GM12873 (cell line): ENCODE measurements around the gene FBXO40.

Source experiments
- TF ChIP-seq, protein P1 (sequence below): IDR thresholded peaks from 2 replicates; pipeline ENCODE4 v1.5.1; 2012; ENCODE audit warnings: low read depth, mild to moderate bottlenecking, moderate library complexity, low read length, control low read depth; ENCODE audit not compliant: insufficient read depth; ENCODE audit errors: missing control alignments

Gene FBXO40

DNA sequence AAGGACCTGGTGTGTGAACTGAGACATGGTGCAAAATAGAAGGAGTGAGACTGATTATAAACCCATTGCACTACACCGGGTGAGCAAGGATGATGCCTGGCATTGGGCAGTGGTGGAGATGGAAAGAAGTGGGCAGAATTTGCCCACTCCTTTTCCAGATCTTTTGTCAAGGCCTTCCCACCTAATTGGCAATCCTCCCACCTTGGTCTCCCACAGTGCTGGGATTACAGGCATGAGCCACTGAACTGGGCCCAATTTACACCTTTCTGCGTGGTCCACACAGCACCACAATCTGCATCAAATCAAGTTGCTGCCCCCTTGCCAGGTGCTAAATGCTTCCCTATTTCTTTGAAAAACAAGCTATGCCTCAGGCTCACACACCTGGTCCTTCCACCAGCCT lies 5.4 kb downstream of the FBXO40 start:
- TF ChIP-seq, protein P1, sequence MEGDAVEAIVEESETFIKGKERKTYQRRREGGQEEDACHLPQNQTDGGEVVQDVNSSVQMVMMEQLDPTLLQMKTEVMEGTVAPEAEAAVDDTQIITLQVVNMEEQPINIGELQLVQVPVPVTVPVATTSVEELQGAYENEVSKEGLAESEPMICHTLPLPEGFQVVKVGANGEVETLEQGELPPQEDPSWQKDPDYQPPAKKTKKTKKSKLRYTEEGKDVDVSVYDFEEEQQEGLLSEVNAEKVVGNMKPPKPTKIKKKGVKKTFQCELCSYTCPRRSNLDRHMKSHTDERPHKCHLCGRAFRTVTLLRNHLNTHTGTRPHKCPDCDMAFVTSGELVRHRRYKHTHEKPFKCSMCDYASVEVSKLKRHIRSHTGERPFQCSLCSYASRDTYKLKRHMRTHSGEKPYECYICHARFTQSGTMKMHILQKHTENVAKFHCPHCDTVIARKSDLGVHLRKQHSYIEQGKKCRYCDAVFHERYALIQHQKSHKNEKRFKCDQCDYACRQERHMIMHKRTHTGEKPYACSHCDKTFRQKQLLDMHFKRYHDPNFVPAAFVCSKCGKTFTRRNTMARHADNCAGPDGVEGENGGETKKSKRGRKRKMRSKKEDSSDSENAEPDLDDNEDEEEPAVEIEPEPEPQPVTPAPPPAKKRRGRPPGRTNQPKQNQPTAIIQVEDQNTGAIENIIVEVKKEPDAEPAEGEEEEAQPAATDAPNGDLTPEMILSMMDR: no peak

DNA sequence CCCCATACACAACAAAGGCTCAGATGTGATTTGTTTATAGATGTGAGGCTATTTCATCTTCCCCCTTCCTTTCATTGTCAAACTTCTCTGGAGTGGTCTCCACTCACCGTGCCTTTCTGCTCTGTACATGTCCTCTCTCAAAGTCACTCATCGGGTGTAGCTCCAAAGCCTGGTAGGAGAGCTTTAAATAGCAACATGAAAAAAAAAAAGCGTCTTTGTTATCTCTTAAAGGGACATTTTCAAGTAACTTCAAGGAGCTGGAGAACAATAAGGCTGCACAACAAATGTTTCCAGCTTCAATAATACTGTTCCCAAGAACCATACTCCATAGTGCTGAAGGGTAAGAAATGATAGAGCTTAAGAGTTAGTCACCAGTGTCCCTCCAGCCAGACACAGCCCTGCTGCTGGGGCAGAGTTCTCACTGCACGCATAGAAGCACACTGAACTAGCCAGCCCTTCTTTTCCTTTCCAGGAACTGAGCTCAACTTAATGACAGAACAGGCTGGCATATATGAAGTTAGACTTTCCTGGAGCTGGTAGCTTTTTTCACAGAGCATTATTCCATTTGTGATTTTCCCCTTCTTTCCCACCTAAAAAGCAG lies 8.1 kb downstream of the FBXO40 start:
- TF ChIP-seq, protein P1: no peak

DNA sequence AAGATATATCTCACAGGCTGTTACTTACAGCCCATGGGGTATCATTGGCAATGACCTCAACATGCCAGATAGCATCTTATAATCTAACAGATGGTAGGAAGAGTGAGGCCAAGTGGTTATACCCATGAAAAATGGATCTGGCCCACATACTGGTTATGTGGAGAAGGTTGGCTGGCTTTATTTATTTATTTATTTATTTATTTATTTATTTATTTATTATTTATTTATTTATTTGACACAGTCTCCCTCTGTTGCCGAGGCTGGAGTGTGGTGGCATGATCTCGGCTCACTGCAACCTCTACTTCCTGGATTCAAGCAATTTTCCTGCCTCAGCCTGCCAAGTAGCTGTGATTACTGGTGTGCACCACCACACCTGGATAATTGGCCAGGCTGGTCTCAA lies 11.6 kb downstream of the FBXO40 start:
- TF ChIP-seq, protein P1: no peak

DNA sequence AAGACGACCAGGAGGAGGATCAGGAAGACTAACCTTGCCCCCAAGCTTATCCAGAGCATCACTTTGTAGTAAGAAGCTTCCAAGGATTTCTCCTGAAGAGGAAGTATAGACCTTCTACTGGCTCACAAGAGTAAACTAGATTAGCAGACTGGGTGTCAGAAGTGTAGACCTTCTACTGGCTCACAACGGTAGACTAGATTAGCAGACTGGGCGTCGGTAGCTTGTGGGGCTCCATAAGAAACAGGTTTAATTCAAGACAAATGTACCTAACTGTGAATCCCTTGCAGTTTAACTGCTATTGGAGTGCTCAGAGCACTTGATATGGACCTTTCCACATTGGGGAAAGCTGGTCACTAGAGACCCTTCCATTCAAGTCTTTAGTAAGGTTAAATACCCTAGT lies 12.9 kb downstream of the FBXO40 start:
- TF ChIP-seq, protein P1: no peak

DNA sequence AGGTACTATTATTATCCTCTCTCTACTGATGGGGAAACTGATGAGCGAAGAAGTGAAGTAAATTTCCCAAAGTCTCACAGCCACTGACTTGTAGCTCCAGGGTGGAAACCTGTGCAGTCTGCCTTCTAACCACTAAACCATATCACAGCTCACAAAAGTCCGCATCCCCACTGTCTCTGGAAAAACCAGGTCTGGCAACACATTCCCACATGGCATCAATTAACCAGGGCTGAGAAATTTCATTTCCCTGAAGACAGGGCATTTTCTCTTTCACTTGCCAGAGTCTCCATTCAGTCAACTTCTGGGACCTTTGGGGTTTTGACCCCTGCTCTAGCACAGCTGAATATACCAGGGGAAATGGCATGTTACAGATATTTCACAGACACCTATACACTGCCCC lies 26.5 kb downstream of the FBXO40 start:
- TF ChIP-seq, protein P1: no peak

DNA sequence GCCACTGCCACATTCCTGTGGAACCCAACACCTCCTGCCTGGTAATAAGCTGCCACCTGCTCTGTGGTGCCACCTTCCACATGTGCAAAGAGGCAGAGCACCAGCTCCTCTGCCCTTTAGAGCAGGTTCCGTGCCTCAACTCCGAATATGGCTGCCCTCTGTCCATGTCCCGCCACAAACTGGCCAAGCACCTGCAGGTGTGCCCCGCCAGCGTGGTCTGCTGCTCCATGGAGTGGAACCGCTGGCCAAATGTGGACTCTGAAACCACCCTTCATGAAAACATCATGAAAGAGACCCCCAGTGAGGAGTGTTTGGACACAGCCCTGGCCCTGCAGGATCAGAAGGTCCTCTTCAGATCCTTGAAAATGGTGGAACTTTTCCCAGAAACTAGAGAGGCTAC lies 28.3 kb downstream of the FBXO40 start:
- TF ChIP-seq, protein P1: no peak

DNA sequence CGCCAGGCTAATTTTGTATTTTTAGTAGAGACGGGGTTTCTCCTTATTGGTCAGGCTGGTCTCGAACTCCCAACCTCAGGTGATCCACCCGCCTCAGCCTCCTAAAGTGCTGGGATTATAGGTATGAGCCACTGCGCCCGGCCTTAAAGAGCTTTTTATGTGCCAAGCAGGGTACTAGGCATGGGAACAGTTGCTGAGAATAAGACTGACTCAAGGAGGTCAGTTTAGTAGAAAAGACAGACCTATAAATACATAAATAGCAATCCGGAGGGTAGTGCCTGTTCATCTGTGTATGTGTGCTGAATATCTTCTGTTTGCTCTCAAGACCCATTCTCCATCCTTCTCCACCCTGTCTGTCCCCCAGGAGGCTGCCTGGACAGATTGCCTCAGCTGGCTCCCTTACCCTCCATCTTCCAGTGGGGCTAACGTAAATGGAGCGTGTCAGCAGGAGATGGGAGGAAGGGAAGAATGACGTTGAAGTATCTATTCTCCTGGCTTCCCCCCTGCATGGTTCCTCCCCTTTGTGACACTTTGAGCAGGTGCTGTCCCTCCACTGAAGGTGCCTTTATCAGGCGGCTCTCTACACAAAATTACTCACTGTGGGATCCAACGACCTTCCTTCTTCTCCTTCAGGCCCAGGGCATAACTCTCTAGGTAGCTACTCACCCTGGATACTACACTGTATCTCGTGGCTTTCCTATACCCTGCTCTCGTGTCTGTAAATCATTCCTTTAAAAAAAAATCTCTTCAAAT lies 31.1 kb downstream of the FBXO40 start:
- TF ChIP-seq, protein P1: no peak
